NCI-H1092 treated with DMSO at 0.1 percent for 48 hours (cell line): Measurements from ENCODE around the gene PCSK2.
A peak's percentile ranks its signal among the peaks of the same experiment; 100 is the strongest.

Experiments used
- DNase-seq: peaks from one replicate; lab custom pipeline; 2025; lab: John Stamatoyannopoulos, UW

The PCSK2 gene

GRCh38 chr20:17481661-17482060 is 254.8 kb downstream of the PCSK2 start:
- no peak for DNase-seq

DNA sequence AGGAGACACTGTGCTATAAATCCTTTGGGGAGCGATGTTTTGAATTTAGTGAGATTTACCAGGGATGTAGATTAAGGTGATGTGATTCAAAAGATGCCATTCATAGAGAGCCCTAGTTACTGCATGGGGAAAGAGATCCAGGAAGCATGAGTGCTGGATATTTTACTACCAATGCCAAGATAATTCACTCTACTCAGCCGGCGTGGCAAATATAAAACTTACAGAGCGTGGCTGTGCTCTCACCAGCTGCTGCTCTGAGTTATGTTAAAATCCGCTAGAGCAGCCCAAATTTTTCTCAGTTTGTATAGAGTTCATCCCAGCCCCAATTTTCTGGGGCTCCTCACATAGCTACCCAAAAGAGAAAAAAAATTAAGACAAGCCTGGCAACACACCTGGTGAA is 255.7 kb downstream of the PCSK2 start:
- DNase-seq: no peak

- DNase-seq: no peak
These were observed 258.2 kb downstream of the PCSK2 start for GRCh38 chr20:17485017-17485416.

DNA sequence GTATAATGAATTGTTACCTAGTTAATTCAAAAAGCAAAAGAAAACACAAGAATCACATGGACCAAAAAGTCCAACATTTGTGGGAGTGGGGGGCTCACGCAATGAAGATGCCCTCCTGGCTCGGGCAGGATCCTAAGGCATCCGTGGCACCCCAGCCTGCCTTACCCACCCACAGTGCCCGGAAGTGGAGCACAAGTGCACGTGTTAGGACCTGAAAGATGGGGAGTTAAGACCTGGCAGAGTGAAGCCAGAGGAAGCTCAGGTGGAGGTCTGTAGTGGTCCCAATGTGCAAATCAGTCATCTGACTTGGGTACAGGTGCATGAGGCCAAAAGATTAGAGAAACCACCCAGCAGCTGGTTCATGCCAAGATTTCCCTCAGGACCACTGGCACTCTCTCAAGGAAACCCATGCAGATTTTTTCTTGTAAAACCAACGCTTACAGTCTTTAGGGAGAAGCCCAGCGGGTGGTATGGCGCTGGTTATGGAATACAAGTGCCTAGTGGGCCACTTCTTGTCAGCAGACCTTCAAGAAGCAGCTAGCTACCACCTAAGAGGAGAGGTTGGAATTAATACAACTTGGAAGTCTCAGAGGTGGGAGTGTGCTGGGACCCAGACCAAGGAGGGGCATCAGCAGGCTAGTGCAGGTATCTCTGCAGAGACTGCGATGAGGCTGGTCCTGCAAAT is 262.2 kb downstream of the PCSK2 start:
- DNase-seq: no peak

DNA sequence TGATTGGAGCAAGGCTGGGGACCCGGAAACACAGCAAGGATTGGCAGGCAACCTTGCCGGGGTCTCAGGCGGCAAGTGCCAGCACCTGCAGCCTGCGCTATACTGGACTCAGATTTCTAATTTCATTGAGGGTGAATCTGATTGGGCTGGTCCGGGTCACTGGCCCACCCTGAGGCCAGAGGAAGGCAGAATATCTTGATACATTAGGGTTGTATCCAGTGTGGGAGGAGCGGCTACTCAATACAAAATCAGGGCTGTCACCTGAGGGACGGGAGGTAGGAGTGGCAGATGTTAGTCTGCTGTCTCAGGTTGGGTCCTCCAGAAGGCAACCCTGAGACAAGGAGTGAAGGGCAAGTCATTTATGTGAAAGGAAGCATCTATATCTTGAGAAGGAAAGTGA is 263.7 kb downstream of the PCSK2 start:
- DNase-seq: no peak

DNA sequence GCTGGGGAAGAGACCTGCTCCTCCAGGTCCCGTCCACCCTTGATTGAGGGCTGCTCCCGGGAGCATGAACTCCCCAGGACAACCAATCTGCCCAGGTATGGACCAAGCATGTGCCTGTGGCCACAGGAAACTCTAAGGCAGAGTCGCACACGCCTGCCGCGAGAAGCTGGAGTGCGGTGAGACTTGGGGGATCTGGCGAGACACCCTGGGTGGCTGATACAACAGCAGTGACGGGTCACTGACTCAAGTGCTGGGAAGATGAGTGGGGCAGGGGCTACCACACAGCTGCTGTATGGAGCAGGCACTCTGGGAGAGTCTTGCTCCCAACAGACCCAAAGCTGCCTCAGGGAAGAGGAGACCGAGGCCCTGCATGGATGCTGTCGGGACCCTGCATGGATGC is 264.2 kb downstream of the PCSK2 start:
- DNase-seq: no peak

GRCh38 chr20:17491488-17491887 is 264.6 kb downstream of the PCSK2 start:
- DNase-seq: no peak

DNA sequence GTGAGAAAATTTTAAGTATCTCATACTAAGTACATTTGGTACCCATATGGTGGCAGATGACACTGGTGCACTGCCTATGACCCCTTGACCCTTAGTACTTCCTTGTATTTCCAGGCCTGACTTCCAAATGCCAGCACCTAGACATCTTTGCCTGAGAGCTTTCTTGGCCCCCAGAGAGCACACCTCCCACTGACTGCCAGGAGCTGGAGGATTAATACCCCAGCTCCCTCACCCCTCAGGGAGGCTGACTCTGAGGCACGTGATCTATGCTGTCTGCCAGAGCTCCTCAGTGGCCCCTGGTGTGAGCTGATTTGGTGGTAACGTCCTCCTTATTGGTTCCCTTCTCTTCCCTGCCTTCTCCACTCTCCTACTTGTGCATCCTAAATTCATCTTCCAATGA is 266.3 kb downstream of the PCSK2 start:
- DNase-seq: no peak

GRCh38 chr20:17494201-17494600 is 267.4 kb downstream of the PCSK2 start:
- DNase-seq: no peak

GRCh38 chr20:17495826-17496225 is 269.0 kb downstream of the PCSK2 start:
- no peak for DNase-seq

DNA sequence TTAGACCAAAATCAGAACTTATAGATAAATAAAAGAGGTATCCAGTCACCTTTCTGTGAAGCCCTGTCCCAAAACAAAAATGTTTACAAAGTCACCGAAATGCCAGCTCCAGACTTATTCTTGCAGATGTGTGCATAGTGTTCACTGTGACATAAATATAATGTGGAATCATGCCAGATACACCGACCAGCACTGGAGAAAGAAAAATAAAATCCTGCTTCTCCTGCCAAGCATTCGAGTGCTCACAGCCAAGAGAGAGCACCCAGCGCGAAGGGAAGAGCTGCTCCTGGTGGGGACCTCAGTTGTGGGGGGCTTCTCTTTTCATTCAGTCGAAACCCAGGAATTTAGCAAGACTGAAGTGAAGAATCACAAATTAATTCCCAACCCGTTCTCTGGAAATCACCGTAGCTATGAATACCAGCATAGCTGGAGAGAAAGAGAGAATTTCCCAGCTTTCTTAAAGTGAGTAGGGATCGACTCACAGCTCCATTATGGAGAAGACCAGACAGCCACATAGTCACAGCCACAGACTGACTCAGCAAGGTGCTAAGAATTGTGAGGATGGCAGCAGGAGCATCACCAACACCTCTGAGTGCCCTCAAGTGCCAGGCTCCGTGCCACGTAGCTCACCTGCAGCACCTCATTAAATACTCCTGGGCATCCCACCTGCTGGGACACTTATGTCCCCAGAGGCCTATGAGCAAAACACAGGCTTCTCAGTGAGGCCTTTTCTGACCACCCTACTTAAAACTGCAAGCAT is 271.2 kb downstream of the PCSK2 start:
- DNase-seq: peak; percentile 66

DNA sequence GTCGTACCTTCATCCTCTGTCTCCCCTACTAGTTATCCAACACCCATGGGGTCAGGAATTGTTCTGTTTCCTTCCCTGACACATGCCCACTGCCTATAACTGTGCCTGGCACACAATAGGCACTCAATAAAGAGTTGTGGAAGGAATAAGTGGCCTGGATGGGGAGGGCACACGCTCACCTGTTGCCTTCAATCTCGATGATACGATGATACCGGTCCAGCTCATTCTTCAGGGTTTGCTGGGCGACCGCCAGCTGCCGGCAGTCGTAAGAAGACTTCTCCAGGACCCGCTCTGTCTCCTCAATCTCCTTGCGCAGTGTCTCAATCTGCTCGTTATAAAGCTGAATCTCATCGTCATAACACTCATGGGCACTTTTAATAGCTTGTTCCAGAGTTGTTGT is 271.8 kb downstream of the PCSK2 start:
- DNase-seq: no peak

DNA sequence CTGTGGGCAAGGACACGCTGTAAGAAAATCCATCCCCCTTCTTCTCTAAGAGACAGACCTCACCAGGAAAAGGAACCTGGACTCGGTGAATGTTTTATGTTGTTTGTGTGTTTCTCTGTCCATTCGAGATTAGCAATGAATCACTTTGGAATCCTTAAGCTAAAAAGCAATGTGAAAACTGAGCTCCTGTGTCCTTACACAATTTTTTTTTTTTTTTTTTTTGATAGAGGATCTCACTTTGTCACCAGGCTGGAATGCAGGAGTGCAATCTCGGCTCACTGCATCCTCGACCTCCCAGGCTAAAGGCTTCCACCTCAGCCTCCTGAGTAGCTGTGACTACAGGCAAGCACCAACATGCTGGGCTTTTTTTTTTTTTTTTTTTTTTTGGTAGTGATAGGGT is 272.2 kb downstream of the PCSK2 start:
- DNase-seq: no peak

DNA sequence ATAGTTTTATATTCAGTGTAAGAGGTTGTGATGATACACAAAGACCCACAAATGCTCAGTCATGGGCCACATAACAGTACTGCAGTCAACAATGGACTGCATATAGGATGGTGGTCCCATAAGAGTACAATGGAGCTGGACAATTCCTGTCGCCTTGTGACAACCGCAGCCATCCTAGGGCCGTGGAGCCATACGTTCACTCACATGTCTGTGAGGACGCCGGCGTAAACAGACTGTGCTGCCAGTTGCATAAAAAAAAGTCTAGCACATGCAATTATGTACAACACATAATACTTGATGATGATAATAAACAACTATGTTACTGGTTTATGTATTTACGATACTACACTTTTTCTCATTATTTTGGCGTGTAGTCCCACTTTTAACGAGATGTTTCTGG is 273.4 kb downstream of the PCSK2 start:
- DNase-seq: no peak

GRCh38 chr20:17500826-17501225 is 274.0 kb downstream of the PCSK2 start:
- DNase-seq: no peak

DNA sequence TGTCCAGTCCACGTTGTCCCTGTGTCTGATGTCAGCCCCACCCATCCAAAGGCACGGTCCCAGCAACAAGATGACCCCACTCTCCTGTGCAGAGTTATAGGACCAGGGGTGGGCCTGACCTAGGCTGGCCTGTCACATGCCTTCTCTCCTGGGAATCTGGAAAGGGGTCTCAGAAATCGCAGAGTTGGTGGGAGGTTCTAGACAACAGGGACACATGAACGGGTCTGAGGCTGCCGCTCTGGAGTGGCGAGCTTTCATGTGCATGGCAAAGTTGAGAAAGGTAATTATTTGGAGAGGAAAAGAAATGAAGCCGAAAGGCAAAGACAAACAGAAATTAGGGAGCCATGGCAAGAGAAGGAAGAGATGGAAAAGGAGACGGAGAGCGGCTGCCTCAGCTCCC is 274.9 kb downstream of the PCSK2 start:
- DNase-seq: no peak

- DNase-seq: no peak
These were observed 275.3 kb downstream of the PCSK2 start for GRCh38 chr20:17502105-17502504.

DNA sequence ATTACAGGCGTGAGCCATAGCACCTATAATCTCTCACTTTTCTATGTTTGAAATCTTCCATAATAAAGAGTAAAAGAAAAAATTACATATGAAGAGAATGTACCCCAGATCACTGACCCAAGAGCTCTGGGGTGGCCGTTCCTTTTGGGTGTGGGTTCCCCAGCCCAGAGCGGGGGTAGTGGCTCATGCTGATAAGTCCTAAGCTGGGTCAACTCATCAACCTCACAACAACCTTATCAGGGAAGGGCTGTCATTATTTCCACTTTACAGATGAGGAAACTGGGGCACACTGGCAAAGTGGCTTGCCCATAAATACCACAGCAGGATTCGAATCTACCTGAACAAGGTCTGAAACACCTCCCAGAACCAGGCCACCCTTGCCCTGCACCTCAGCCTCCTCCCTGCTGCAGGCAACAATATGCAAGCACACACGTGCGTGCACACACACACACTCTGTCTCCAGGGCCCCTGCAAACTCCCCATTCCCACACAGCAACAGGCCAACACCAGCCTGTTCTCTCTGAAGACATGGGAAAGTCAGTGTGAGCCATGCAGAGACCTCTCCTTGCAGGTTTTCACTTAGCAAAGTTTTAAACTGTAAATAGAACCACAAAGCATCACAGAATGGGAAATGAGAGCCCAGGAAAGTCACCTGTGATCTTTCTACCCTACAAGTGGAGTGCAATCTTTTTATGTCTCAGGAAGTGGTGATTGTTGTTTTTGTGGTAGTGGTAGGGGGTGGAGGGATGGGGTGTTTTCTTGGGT is 276.6 kb downstream of the PCSK2 start:
- DNase-seq: no peak

GRCh38 chr20:17504066-17504897 is 277.4 kb downstream of the PCSK2 start:
- no peak for DNase-seq

DNA sequence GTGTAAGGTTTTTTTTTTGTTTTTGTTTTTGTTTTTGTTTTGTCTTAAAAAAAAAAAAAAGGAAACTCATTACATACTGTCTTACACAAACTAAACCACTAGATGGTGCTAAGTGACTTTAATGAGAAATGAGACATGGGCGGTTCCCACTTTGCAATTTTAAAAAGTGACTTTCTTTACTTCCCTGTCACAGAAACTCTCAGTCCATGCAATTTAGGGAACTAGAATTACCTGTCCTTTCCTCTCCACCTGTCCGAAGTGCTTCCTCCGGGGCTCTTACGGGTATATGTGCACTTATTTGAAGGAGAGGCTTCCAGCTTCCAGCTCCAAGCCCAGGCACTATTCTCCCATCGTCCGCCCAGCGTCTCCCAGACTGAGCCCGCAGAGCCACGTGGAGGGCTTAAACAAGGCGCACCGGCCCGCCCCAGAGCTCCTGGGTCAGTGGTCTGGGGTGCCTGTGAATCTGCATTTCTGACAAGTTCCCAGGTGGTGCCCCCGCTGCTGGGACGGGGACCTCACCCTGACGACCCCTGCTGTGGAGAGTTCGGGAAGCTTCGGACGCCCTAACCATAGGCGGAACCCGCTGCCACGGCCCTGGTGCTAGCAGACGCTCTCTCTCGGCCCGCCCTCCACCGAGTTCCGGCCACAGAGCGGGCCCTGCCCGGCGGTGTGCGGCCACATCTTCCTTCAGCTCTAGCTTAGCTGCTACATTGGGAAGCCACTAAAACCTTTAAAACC is 278.2 kb downstream of the PCSK2 start:
- DNase-seq: peak; percentile 30
